ENCODE data around the gene MKRN2. TPM values are rescaled to one million over a fixed set of nuclear protein-coding genes. Genes with fewer than 3 reads are reported as not detected.

MKRN2 gene
- total RNA-seq, 3 donors from 2014 or later: 19.5 to 23.8 (median 20.2) TPM

GRCh38 chr3:12632523-12632922 lies 75.6 kb downstream of the MKRN2 start:
- peaks cover 15% of the 10 kb centered on the region for H3K4me1 ChIP-seq (ENCODE audit: low read depth)
- no peak for ATAC-seq
- H3K9me3 ChIP-seq: no peaks in the 10 kb centered on the region

GRCh38 chr3:12633108-12633507 lies 76.2 kb downstream of the MKRN2 start:
- no peak for TF ChIP-seq CTCF (IDR thresholded peaks at IDR 0.05)

More at GRCh38 chr3:12632523-12632922, 75.6 kb downstream of the MKRN2 start:
- no peaks in the 10 kb centered on the region for H3K36me3 ChIP-seq (ENCODE audit: low read depth)
- TF ChIP-seq CTCF (IDR thresholded peaks at IDR 0.05): no peak
- DNase-seq: no peak
- H3K4me3 ChIP-seq: no peak overlapping the region
- intact Hi-C loops (cut with DNase I, micrococcal nuclease): no loop called here

More at GRCh38 chr3:12633108-12633507, 76.2 kb downstream of the MKRN2 start:
- H3K36me3 ChIP-seq (ENCODE audit: low read depth): no peaks in the 10 kb centered on the region
- peaks cover 15% of the 10 kb centered on the region for H3K4me1 ChIP-seq (ENCODE audit: low read depth)
- DNase-seq (no peak), ATAC-seq (no peak)
- H3K4me3 ChIP-seq: no peak overlapping the region
- H3K9me3 ChIP-seq: no peaks in the 10 kb centered on the region
- intact Hi-C loops (cut with DNase I, micrococcal nuclease): no loop called here

Other genes starting within 250 kb of the MKRN2 start
- 10 to 100 TPM; 18.2 to 29.7 (median 28.8) TPM for gene TSEN2, start 72.6 kb upstream of the MKRN2 start, total RNA-seq
- 1 to 10 TPM; 2.2 to 8.2 (median 5.3) TPM for gene MKRN2OS, start 11.6 kb upstream of the MKRN2 start, total RNA-seq
- 10 to 100 TPM; 75.4 to 99.7 (median 76.9) TPM for gene RAF1, start 107.0 kb downstream of the MKRN2 start, total RNA-seq
- not detected for gene TMEM40, start 202.2 kb downstream of the MKRN2 start, total RNA-seq
- gene CAND2, start 239.6 kb downstream of the MKRN2 start, total RNA-seq: 10 to 100 TPM in 1 of 3 donors, 1 to 10 TPM in 2; 1.3 to 14.1 (median 1.4) TPM